HK-2 (cell line): Measurements from ENCODE around the gene CCDC85A.

Source experiments
- DNase-seq: peaks from one replicate; pipeline ENCODE4 v3.0.0-alpha.2; 2018; ENCODE audit not compliant: unreplicated experiment

The CCDC85A gene

DNA sequence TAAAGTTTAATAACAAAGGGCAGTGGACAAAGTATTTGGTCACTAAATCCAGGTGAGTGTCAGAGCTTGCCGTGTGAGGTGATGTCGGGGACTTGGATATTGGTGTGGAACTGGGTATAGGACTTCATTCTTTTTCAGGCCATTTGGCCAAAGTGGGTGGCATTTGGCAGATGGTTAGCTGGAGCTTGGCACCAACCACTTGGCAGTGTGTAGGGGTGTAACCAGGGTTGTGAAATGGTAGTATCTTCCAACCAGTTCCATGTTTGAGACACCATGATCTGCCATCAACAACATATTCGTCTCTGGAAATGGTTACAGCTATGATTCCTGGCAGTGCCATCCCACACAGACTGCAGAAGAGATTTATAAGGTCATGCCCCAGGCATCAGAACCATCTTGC lies 113.9 kb downstream of the CCDC85A start:
- no peak for DNase-seq

DNA sequence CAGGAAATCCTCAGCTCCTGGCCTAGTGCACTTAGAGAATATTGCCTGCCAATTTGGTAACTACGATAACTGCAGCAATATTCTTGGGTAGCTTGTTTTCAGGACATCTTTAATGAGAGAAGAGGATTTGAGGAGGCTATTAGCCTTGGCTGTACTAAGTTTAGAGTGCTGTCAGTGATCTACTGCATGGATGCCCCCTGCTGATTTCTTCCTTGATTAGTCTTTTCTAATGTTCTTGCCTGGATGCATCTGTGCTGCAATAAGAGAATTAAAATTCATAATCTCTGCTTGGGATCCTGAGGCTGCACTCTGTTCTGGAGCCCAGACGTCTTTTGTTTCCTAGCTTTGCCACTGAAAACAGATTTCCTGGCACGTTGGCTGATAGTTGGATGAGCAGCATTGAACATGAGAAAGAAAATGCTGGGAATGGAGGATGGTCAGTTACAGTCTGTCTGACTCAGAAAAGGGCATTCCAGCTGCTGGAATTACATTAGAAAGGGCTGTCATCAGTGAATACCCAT lies 115.4 kb downstream of the CCDC85A start:
- DNase-seq = no peak

DNA sequence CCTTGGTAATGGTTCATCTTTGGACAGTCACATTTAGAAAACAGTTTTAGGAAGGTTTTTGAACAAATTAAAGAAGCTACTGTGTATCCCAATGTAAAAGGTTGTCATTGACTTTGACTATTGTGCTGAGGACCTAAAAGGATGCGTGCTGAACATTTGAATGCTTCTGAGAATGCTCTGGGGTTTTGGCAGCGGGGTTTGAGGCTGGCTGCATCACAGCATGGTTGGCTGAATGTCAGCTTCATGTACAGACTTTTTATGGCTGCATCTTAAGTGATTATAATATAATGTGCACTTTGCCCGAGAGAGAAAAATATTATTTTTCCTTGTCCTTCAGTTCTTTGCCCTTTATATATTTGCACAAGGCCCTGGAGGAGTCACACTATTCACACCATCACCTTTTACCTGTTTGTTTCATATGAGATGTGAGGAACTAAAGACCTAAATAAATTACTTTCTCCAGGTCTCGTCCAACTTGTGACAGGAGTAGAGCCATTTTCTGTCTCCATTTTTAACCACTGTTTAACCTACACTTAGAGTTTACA lies 125.9 kb downstream of the CCDC85A start:
- no peak for DNase-seq

DNA sequence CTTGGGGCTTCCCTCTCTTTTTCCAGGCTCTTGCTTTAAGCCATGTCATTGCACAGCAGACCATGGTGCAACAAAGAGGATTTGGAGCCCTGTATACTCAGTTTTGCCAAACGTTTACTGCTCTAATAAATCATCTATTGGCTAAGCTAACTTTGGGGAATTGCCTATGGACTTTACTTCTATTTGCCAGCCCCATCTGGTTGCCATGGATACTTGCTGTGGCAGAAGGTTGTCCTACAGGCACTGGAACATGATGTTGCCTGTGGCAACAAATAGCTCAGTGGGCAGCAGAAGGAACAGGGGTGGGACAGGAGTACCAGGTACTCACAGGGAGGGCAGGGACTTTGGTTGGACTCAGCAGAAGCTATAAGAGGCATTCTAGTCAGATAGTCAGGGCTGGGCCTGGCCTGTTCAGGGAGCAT lies 129.7 kb downstream of the CCDC85A start:
- no peak for DNase-seq

DNA sequence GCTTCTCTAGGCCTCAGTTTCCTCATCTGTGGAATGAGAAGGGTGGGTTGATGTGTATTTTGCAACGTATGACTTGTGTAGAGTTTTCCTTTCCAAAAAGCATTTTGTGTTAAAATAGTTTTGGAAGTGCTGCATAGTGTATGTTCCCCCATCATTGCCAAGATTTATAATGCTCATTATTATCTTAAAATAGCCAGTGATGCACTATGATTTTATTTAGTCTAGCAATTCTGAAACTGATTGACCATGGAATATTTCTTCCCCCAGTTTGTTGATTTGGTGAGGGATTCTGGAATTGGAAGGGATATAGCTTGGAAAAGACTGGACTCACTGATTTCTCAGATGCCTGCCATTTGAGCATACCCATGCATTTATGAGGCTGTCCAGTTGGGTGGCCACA lies 130.6 kb downstream of the CCDC85A start:
- no peak for DNase-seq

DNA sequence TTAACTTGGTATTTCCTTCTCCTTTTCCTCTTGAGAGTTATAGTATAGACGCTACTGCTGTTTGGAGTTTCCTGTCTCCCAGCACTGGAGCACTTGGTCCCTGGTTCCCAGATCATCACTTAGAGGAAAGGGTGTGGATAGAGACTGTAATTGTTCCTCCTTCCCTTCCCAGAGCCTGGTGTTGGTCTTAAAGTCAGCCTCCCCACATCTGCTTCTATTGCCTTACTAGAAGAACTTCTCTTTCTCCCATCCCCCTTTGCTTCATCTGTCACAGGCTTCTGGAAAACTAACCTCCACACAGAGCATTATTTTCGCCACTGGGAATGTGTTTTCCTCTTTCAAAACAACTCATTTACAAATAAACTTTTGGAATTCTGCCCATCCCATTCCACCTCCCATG lies 131.0 kb downstream of the CCDC85A start:
- DNase-seq = no peak

DNA sequence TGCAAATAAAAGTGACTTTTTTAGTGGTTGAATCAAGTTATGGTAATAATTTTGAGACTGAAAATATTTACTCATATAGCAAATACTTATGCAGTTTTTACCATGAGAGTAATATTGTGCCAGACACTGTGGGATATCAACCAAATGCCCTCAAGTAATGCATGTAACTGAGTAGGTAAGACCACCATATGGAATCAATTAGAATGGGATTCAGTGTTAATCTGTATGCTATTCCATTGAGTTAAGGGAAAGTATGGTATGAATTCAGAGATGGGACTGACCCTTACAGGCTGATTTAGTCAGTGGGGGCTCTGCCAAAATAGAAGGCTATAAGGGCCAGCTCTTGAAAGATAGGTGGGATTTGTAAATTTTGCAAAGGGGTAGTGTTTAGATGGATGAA lies 131.6 kb downstream of the CCDC85A start:
- DNase-seq = no peak

DNA sequence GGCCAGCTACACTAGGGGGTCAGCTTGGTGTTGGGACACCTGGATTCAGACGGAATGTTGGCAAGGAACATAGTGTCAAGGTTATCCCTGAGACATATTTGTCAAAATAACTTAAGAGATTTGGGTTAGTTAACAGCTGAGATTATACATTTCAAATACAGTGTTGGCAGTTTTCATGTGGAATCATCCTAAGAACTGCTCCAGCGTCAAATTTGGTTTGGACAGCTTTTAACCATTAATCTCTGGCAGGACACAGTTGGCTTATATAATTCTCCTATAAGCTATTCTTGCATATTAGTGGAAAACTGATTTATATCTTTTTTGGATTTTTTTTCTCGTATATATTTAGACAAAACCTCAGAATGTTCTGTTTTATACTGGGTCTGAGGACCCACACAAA lies 132.2 kb downstream of the CCDC85A start:
- DNase-seq = no peak

DNA sequence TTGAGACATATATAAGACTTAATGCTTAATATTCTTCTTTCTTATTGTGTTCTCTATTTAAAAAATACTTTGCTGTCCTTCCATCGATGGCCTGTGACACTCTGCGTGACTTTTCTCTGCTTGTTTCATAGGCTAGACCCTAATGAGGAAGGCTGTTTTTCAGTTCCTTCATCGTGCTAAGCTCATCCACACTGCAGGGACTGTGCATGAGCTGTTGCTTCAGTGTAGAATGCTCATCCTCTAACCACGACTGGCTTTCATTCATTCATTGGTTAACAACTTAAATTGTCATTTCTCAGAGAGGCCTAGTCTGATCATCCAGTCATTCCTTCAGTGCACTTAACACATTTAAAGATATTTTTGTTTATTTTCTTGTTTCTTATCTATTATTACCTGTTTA lies 134.4 kb downstream of the CCDC85A start:
- no peak for DNase-seq

DNA sequence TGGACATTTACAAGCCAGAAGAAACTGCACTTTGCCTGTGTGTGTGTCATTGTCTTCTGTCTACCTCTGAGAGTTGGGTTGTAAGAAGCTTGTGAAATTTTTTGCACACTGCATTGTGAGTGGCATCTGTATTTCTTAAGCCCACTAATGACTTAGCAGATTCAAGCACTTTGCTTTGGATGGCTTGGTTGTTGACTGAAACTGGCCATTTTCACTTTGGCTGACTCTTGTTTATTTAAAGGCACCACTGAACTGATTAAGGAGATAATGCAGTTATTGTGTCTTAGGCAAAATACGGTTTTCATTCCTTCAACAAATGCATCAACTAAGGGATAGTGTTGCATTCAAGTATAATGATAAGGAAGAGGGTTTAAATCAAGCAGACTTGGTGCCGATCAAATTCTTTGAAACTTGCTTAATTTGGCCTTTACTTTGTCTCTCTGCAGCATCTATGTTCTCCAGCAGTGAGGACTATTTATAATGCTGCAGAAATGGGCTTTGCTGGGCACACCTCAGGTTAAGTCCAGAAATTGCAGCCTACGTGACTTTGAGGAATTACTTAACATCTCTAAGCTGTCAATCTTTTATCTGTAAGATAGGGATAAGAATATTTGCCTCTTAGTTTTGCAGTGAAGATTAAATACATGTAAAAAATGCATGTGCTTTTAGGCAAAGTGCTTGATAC lies 142.0 kb downstream of the CCDC85A start:
- DNase-seq = no peak

DNA sequence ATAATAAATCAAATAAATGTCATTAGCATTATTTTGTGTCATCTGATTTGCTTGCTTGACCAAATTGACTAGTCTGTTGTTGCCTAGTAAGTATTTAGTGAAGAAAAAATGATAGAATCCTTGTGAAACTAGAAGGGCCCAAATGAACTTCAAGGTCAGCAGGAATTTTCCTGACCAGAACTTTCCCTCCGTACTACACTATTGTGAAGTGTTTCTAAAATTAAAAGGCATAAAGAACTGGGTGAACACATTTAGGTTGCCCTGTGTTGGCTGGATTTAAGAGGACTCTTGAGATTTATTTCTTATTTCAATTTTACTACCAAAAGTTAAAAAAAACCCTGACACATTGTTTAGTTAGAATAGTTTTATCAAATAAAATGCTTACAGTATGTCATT lies 142.6 kb downstream of the CCDC85A start:
- no peak for DNase-seq

DNA sequence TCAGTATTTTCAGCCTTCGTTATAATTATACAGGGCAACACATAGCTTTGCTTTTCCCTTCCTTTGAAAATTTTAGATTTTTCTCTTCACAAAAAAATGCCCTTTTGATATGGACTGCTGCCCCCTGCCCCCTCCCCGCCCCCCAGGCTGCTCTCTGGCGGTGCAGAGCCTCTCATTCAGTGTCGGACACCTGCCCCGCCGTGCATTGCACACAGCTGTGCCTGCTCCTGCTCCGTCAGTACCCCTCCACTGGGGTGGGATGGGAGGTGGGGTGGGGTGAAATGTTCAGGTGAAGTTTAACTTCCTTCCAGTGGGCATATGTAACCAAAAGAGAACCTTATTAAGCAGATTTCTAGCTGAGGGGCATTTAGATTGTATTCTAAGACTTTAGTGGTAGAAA lies 148.0 kb downstream of the CCDC85A start:
- no peak for DNase-seq

DNA sequence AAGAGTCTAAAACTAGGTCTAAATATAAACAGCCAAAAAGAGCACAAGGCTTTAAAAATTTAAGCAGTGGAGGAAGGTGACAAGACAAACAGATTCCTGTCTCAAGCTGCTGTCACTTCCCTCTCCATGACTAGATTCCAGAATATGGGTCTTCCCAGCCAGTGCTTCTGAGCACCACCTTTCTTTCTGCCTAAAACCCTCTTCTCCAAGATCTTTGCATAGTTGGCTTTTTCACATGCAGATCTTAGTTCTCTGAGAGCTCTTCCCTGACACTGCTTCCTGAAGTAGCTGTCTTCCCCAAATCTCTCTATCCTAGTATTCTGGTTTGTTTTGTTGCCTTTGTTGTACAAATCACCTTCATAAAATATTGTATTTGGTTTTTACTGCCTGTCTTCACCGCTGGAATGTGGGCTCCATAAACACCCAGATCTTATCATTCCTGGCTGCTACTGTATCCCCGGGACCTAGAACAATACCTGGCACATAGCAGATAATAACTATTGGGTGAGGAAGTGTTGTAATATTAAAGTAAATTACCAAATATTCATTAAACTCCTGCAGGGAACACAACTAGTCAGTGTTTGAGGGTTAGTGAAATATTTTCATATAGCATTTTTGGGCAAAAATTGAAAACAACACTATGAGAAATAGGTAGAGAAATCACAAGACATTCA lies 150.2 kb downstream of the CCDC85A start:
- DNase-seq = no peak

DNA sequence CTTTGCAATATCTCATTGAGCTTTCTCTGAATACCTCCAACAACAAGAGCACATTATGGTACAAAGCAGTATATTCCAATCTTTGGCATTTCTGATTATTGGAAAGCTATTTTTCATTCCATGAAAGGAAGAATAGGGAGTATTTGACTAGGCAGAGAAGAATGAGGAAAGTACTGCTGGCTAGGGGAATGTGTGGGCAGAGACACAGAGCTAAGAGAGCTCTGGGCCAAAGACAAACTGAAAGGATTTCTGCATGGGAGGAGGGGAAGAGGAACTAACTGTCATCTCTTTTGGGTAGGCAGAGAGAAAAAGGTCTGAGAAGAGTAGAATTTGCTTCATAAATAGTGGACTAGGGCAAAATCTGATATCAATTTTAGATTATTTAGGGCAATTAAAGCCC lies 150.8 kb downstream of the CCDC85A start:
- DNase-seq = no peak

DNA sequence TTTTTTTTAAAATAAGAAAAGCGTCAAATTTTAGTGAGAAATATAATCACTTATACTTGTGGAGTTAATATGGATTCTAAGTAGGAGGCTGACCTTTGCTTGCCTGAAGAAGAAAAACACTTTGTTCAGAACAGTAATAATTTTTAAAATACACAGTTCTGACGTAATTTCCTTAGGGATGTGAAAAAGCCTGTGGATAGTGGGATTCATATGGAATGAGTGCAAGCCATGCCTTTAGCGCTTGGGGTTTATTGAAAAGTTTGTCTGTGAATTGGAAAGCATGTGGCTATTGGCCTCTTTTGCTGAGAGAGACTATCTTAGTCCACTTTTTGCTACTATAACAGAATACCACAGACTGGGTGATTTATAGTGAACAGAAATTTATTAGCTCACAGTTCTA lies 151.3 kb downstream of the CCDC85A start:
- DNase-seq = no peak

DNA sequence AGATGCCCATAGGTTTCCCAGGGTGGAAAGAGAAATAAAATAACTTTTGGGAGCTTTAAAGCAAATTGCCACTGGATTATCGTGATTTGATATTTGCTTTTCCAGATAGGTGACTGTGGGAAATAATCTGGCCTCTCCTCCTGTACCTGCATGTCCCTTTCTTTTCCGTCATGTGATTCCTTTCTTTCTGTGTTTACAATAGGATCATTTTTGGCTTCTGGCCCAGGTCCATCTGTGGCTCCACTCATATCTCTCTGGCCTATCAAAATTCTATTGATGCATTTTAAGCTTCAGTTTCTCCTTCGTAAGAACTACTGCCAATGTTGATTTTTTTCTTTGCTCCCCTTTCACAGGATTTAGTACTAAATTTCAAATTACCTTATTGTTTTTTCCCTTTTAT lies 153.6 kb downstream of the CCDC85A start:
- DNase-seq = no peak

DNA sequence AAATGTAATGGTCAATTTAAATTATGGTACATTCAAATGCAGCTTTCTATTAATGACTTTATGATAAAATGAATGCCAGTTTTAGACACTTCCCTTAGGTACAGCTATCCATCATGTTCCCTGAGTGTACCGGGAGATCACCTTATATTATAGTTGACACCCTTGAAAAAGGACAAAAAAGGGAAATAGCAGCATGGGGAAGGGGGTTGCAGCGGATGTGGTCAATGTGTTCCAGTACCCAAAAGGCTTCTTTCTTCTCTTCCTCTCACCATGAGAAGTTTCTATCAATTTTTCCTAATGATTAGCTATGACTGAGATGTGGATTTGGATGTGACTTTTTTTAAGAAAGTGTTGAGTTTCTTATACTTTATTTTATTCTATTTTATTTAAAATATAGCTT lies 154.4 kb downstream of the CCDC85A start:
- no peak for DNase-seq

DNA sequence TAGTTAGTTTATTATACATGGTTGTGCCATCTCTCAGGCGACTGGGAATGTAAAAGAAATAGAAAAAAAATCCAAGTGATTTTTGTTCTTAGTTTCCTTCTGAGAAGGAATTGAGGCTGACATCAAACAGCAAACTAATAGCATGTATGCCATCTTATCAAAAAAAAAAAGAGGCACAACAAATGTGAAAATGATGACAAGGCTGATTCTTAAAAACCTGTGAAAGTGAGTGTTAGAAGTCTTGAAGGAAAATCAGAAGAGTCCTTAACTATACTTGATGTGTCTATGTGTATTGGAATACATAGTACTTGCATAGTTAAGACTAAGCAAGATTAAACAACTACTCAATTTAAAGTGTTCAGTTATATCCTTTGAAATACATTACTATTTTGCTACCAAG lies 161.0 kb downstream of the CCDC85A start:
- DNase-seq = no peak

DNA sequence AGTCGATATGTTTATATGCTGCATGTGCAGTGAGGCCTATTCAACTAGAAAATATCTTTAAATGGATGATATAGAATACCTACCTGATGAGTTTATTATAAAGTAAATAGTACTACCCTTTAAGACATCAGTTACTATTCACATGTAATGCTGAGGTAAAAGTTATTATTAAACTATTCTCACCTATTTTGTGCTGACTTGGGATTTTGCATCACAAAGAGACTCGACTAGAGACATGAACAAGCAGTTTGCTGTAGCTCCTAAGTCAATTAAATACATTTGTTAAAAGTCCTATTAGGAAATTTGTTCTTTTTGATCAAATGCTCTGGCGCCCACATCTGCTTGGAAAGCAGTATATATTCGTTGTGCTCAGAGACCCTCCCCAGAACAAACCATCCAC lies 164.1 kb downstream of the CCDC85A start:
- DNase-seq = no peak

DNA sequence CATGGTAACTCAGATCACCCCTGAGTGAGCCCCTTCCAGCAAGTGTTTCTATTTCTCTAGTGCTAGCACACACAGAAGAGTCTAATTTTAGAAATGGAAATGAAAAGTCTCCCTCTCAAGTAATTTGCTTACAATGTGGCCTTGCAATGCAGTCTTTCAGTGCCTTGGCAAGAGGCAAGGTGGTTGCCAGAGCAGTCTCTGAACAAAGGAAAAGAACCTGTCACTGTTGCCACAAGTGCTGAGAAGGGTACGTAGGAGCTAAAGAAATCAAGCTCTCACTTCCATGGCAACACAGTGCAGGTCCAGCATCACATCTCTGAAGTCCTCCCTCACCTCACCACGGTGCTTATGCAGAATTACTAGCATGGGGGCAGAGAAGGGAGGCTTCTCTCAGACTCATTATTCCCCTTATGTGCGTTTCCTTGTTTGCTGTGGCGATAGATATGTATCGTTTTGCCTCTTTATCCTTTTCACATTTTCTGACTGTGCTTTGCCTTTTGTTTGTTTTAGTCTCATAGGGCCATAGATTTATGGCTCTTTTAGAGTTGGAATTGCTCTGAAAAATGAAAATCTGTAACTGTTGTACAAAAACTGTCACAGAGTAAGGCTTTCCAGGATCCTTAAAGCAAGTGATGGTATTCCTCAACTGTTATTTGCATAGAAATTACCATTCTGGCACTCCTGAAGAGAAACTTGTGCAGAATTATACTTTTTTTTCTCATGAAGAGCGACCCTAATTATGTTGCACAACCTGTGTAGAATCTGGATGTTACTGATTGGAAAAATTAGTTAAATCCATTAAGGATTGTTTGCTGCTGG lies 164.8 kb downstream of the CCDC85A start:
- DNase-seq = no peak

DNA sequence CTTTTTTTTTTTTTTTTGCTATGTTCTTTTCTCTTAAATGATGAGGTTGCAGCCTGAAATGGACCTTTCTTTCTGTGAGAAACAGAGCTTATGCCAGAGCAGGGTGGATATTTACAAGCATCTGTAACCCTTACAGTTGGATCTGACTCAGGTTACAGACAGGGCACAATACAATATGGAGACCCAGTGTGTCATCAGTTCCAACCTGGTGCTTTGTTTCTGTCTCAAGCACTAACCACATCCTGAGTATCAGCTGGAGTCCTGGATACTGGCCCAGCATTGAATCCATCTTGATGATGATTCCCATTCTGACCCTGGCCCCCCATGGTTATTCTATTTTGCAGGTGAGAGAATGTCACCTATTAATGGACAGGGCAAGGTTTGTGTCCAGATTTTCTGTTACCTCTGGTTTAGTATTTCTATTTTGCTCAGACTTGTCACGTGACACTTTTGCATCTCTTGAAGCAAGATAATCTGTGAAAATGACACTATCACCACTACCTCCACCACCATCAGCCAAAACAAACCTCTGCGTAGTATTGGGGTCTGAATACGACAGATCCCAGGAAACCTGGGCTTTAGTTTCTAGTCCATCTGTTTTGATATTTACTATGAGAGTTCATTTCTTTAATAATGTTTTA lies 174.0 kb downstream of the CCDC85A start:
- DNase-seq = no peak

DNA sequence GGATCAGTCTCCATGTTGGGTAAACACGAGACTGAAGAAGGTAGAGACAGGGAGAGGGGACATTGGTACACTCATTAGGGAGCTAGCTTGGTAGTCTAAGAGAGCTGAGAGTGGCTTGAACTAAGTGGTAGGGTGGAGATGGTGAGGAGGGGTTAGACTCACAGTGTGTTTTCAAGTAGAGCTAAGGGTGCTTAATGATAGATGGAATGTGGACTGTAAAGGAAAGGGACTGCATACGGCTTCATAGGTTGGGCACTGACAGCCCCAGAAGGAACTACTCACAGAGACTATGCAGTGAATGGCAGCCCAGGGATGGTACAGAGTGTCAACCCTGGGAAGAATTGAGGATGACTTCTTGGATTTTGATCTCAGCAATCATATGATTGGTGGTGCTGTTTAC lies 178.1 kb downstream of the CCDC85A start:
- DNase-seq = no peak
